HepG2 (cell line): ENCODE results near the gene POLN. TPM values are rescaled to one million over a fixed set of nuclear protein-coding genes. Genes with fewer than 3 reads are reported as not detected.
A peak's percentile ranks its signal among the peaks of the same experiment; 100 is the strongest.

Source experiments
- ATM ChIP-seq: fragments of 450-650 bp; IDR thresholded peaks from 2 replicates; pipeline ENCODE4 v1.7.1; 2017; ENCODE audit warnings: mild to moderate bottlenecking, borderline replicate concordance
- BRCA1 ChIP-seq: sonication (generic); formaldehyde crosslinking; IDR thresholded peaks from 2 replicates; pipeline ENCODE4 v1.4.0; 2020; ENCODE audit warnings: missing genetic modification reagents
- CENPT ChIP-seq: sonication (generic); formaldehyde crosslinking; IDR thresholded peaks from 2 replicates; pipeline ENCODE4 v1.8.0; 2022; ENCODE audit warnings: low read depth, mild to moderate bottlenecking, moderate library complexity, missing genetic modification reagents
- DR1 ChIP-seq: sonication (generic); formaldehyde crosslinking; IDR thresholded peaks from 2 replicates; pipeline ENCODE4 v1.8.0; 2021; ENCODE audit warnings: mild to moderate bottlenecking, missing genetic modification reagents, inconsistent platforms
- FOXA3 ChIP-seq: IDR thresholded peaks from 2 replicates; pipeline ENCODE4 v1.6.1; 2016; ENCODE audit warnings: missing genetic modification reagents, missing compliant biosample characterization
- HMGA1 ChIP-seq: sonication (generic); formaldehyde crosslinking; conservative IDR thresholded peaks from 2 replicates; pipeline ENCODE4 v1.4.0; 2020; ENCODE audit warnings: missing genetic modification reagents
- MZF1 ChIP-seq: sonication (generic); formaldehyde crosslinking; IDR thresholded peaks from 2 replicates; pipeline ENCODE4 v1.8.1; 2023; ENCODE audit warnings: mild to moderate bottlenecking, missing genetic modification reagents, borderline replicate concordance
- NR3C1 ChIP-seq: sonication (generic); formaldehyde crosslinking; IDR thresholded peaks from 2 replicates; pipeline ENCODE4 v1.4.0; 2020; ENCODE audit warnings: missing genetic modification reagents
- SOX13 ChIP-seq, 3 experiments: fragments of 450-650 bp in 1 of 3; sonication (generic) in 1 of 3; formaldehyde crosslinking in 1 of 3; IDR thresholded peaks in 2 of 3; conservative IDR thresholded peaks in 1 of 3; 2 replicates each; pipeline versions ENCODE4 v1.5.0 to v1.6.1; 2016 to 2020; ENCODE audit warnings: antibody characterized with exemption in 1 of 3, mild to moderate bottlenecking in 1 of 3, missing compliant biosample characterization in 1 of 3, missing genetic modification reagents in 1 of 3, moderate library complexity in 1 of 3
- U2AF1 ChIP-seq: fragments of 200-400 bp; formaldehyde crosslinking; optimal IDR thresholded peaks from 2 replicates; pipeline ENCODE3; 2017; ENCODE audit warnings: mild to moderate bottlenecking, low read depth, low read length
- ZBTB7A ChIP-seq: sonication (generic); formaldehyde crosslinking; IDR thresholded peaks from 2 replicates; pipeline ENCODE4 v1.8.0; 2022; ENCODE audit warnings: mild to moderate bottlenecking, missing genetic modification reagents
- ZMYM4 ChIP-seq: sonication (generic); formaldehyde crosslinking; IDR thresholded peaks from 2 replicates; pipeline ENCODE4 v1.8.1; 2023; ENCODE audit warnings: mild to moderate bottlenecking, missing genetic modification reagents
- ZNF234 ChIP-seq: sonication (generic); formaldehyde crosslinking; conservative IDR thresholded peaks from 2 replicates; pipeline ENCODE4 v1.5.1; 2020; ENCODE audit warnings: mild to moderate bottlenecking, missing genetic modification reagents
- ZNF709 ChIP-seq: sonication (generic); formaldehyde crosslinking; IDR thresholded peaks from 2 replicates; pipeline ENCODE4 v1.5.0; 2020; ENCODE audit warnings: mild to moderate bottlenecking, missing genetic modification reagents
- ZNF775 ChIP-seq: sonication (generic); formaldehyde crosslinking; IDR thresholded peaks from 2 replicates; pipeline ENCODE4 v1.4.0; 2020; ENCODE audit warnings: missing genetic modification reagents, mild to moderate bottlenecking, moderate library complexity, borderline replicate concordance
- polyA plus RNA-seq, 8 experiments: library from polyadenylated mRNA; depleted of rRNA in 3 of 8; stranded (reverse) in 7 of 8; unstranded in 1 of 8; fragments of >200 nt; fragmentation: Illumina TruSeq in 4 of 8; extraction: Trizol in 4 of 8; gene quantifications; 2 replicates each; pipeline versions ENCODE4 v1.2.1 to v1.2.3, GENCODE V29; 2011 to 2016; ENCODE audit warnings: low read depth in 4 of 8, missing spikeins in 1 of 8, mixed read lengths in 1 of 8; ENCODE audit not compliant: insufficient read depth in 1 of 8
- total RNA-seq, 5 experiments: library from RNA; depleted of rRNA; stranded (reverse); fragments of >200 nt; fragmentation: Illumina TruSeq; extraction: Trizol; gene quantifications; 2 replicates each; pipeline ENCODE4 v1.2.3, GENCODE V29; 2016; ENCODE audit warnings: low read depth in 1 of 5
- TF ChIP-seq, protein P1 (sequence below), 2 experiments: IDR thresholded peaks; 2 replicates each; pipeline ENCODE4 v1.6.1; 2011 to 2012; ENCODE audit warnings: low read length in 2 of 2, borderline replicate concordance in 1 of 2, low read depth in 1 of 2, mild to moderate bottlenecking in 1 of 2, moderate library complexity in 1 of 2
- TF ChIP-seq, protein P2 (sequence below), 2 experiments: fragments of 450-650 bp in 1 of 2; sonication (generic) in 1 of 2; formaldehyde crosslinking in 1 of 2; IDR thresholded peaks; 2 replicates each; pipeline versions ENCODE4 v1.6.1 to v1.8.0; 2016 to 2022; ENCODE audit warnings: antibody characterized with exemption in 1 of 2, mild to moderate bottlenecking in 1 of 2, missing genetic modification reagents in 1 of 2

POLN gene
- total and polyA plus RNA-seq, 2 of the 13 experiments (the other 11 are each of a cell fraction or from before 2014, with no cell fraction given) = 0.93 to 1.5 TPM

DNA sequence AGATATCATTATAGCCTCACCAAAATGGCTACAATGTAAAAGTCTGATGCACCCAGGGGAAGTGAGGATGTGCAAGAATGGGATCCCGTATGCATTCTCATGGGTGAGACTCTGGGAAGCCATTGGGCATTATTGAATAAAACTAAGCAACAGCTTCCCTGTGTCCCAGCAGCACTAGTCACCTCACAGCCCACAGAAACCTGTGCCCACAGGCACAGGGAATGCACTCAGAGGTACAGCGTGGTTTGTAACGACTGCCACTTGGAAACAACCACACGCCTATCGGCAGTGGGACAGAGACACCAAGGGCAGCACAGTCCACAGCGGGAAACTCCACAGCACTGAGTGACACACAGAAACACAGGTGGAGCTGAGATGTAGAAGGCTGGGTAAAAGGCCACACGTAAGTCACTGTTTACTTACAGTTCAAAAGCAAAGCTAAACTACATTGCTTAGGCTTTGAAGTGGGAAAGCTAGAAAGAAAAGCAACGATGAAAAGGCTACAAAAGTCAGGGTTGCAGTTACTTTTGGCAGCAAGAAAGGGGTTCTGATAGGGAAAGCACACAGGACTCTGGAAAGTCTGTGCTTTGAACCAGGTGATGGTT is 69.2 kb downstream of the POLN start (continued):
- TF ChIP-seq HMGA1 (CRISPR knock-in tag) (no peak), ZBTB7A (CRISPR knock-in tag) (no peak), NR3C1 (CRISPR knock-in tag) (no peak), ZMYM4 (CRISPR knock-in tag) (no peak), BRCA1 (CRISPR knock-in tag) (no peak), SOX13 (IDR thresholded peaks at IDR 0.05) (no peak), SOX13 (CRISPR knock-in tag; conservative IDR thresholded peaks at IDR 0.05 in 1 of 2, IDR thresholded peaks at IDR 0.05 in 1 of 2) (peak in 1 of 2 experiments; percentile 51; a peak in 2 of 4 replicates), ATM (no peak), ZNF709 (CRISPR knock-in tag) (no peak), DR1 (CRISPR knock-in tag) (no peak), FOXA3 (peak; percentile 71), MZF1 (CRISPR knock-in tag) (0 out of 2 replicates have a peak, but pooled peaks have one; percentile 51), ZNF775 (no peak), ZNF234 (no peak), U2AF1 (no peak), CENPT (CRISPR knock-in tag) (no peak)
- TF ChIP-seq, protein P1, sequence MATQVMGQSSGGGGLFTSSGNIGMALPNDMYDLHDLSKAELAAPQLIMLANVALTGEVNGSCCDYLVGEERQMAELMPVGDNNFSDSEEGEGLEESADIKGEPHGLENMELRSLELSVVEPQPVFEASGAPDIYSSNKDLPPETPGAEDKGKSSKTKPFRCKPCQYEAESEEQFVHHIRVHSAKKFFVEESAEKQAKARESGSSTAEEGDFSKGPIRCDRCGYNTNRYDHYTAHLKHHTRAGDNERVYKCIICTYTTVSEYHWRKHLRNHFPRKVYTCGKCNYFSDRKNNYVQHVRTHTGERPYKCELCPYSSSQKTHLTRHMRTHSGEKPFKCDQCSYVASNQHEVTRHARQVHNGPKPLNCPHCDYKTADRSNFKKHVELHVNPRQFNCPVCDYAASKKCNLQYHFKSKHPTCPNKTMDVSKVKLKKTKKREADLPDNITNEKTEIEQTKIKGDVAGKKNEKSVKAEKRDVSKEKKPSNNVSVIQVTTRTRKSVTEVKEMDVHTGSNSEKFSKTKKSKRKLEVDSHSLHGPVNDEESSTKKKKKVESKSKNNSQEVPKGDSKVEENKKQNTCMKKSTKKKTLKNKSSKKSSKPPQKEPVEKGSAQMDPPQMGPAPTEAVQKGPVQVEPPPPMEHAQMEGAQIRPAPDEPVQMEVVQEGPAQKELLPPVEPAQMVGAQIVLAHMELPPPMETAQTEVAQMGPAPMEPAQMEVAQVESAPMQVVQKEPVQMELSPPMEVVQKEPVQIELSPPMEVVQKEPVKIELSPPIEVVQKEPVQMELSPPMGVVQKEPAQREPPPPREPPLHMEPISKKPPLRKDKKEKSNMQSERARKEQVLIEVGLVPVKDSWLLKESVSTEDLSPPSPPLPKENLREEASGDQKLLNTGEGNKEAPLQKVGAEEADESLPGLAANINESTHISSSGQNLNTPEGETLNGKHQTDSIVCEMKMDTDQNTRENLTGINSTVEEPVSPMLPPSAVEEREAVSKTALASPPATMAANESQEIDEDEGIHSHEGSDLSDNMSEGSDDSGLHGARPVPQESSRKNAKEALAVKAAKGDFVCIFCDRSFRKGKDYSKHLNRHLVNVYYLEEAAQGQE (IDR thresholded peaks at IDR 0.05; ENCODE audit: borderline replicate concordance in 1 of 2, low read depth in 1 of 2, low read length in 2 of 2) = no peak
- TF ChIP-seq, protein P2, sequence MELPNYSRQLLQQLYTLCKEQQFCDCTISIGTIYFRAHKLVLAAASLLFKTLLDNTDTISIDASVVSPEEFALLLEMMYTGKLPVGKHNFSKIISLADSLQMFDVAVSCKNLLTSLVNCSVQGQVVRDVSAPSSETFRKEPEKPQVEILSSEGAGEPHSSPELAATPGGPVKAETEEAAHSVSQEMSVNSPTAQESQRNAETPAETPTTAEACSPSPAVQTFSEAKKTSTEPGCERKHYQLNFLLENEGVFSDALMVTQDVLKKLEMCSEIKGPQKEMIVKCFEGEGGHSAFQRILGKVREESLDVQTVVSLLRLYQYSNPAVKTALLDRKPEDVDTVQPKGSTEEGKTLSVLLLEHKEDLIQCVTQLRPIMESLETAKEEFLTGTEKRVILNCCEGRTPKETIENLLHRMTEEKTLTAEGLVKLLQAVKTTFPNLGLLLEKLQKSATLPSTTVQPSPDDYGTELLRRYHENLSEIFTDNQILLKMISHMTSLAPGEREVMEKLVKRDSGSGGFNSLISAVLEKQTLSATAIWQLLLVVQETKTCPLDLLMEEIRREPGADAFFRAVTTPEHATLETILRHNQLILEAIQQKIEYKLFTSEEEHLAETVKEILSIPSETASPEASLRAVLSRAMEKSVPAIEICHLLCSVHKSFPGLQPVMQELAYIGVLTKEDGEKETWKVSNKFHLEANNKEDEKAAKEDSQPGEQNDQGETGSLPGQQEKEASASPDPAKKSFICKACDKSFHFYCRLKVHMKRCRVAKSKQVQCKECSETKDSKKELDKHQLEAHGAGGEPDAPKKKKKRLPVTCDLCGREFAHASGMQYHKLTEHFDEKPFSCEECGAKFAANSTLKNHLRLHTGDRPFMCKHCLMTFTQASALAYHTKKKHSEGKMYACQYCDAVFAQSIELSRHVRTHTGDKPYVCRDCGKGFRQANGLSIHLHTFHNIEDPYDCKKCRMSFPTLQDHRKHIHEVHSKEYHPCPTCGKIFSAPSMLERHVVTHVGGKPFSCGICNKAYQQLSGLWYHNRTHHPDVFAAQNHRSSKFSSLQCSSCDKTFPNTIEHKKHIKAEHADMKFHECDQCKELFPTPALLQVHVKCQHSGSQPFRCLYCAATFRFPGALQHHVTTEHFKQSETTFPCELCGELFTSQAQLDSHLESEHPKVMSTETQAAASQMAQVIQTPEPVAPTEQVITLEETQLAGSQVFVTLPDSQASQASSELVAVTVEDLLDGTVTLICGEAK (IDR thresholded peaks at IDR 0.05) = no peak
- TF ChIP-seq, protein P2 (CRISPR knock-in tag; IDR thresholded peaks at IDR 0.05) = no peak
